ENCODE measurements around the gene VDR.
"Not testable (repeated sequence)": the region's sequence is repeated elsewhere in the genome, so short reads cannot be mapped to it uniquely, and the experiment has no call there.

Gene VDR

GRCh38 chr12:47843226-47843980, 61.4 kb downstream of the VDR start:
- no peak for DNase-seq

- DNase-seq = not testable (repeated sequence)
These were observed 62.3 kb downstream of the VDR start for GRCh38 chr12:47842543-47842942.

GRCh38 chr12:47841910-47842309, 62.9 kb downstream of the VDR start:
- no peak for DNase-seq

GRCh38 chr12:47841501-47841900, 63.3 kb downstream of the VDR start:
- DNase-seq = no peak

GRCh38 chr12:47840571-47840970, 64.2 kb downstream of the VDR start:
- no peak for DNase-seq

GRCh38 chr12:47839214-47839876, 65.4 kb downstream of the VDR start:
- DNase-seq = no peak

- DNase-seq = peak; percentile 39
These were observed 66.4 kb downstream of the VDR start for GRCh38 chr12:47838286-47838931.

- DNase-seq = peak; percentile 64
These were observed 67.3 kb downstream of the VDR start for GRCh38 chr12:47837190-47838171.

GRCh38 chr12:47835831-47836155, 69.0 kb downstream of the VDR start:
- no peak for DNase-seq

- DNase-seq = no peak
These were observed 69.6 kb downstream of the VDR start for GRCh38 chr12:47835006-47835830.

GRCh38 chr12:47834199-47834903, 70.4 kb downstream of the VDR start:
- DNase-seq = no peak

GRCh38 chr12:47833591-47834012, 71.2 kb downstream of the VDR start:
- no peak for DNase-seq

GRCh38 chr12:47832263-47832933, 72.4 kb downstream of the VDR start:
- no peak for DNase-seq

GRCh38 chr12:47829584-47829983, 75.2 kb downstream of the VDR start:
- DNase-seq = no peak

- no peak for DNase-seq
These were observed 75.8 kb downstream of the VDR start for GRCh38 chr12:47828976-47829482.

- no peak for DNase-seq
These were observed 76.5 kb downstream of the VDR start for GRCh38 chr12:47828008-47828975.

- no peak for DNase-seq
These were observed 79.6 kb downstream of the VDR start for GRCh38 chr12:47825173-47825639.

- DNase-seq = no peak
These were observed 80.2 kb downstream of the VDR start for GRCh38 chr12:47824635-47825034.

GRCh38 chr12:47824198-47824597, 80.6 kb downstream of the VDR start:
- DNase-seq = no peak

All from activated T-cell treated with anti-CD3 and anti-CD28 coated beads for 4 hours (primary cell).